Stimulated activated CD8-positive, alpha-beta memory T cell treated with anti-CD3 and anti-CD28 coated beads, Interleukin-15, amount 100 ng/mL, for 24 hours (primary cell): ENCODE data around the gene ISG20L2.

ENCODE experiments used
- DNase-seq: peaks from one replicate; pipeline ENCODE4 v3.0.0-alpha.2; 2020; ENCODE audit warnings: low read depth

The ISG20L2 gene

GRCh38 chr1:156706657-156707416, 21.7 kb downstream of the ISG20L2 start:
- DNase-seq, result no peak

GRCh38 chr1:156705918-156706656, 22.5 kb downstream of the ISG20L2 start:
- peak; percentile 57 for DNase-seq

GRCh38 chr1:156705321-156705917, 23.1 kb downstream of the ISG20L2 start, which contains the start of gene CRABP2:
CRABP2 (minus strand) TSS chr1:156705583; CDS start chr1:156705446, 137 bp downstream.
- DNase-seq, result no peak

GRCh38 chr1:156704930-156705320, 23.6 kb downstream of the ISG20L2 start:
- DNase-seq, result no peak

GRCh38 chr1:156704166-156704711, 24.3 kb downstream of the ISG20L2 start:
- DNase-seq, result no peak

- no peak for DNase-seq
Measured at GRCh38 chr1:156703741-156704140, 24.8 kb downstream of the ISG20L2 start.

GRCh38 chr1:156703336-156703735, 25.2 kb downstream of the ISG20L2 start:
- DNase-seq, result no peak

GRCh38 chr1:156700736-156701531, 27.6 kb downstream of the ISG20L2 start:
- no peak for DNase-seq

GRCh38 chr1:156698995-156699394, 29.6 kb downstream of the ISG20L2 start:
- DNase-seq, result no peak

- DNase-seq, result no peak
Measured at GRCh38 chr1:156697481-156697880, 31.1 kb downstream of the ISG20L2 start.

- no peak for DNase-seq
Measured at GRCh38 chr1:156696755-156697154, 31.8 kb downstream of the ISG20L2 start.

GRCh38 chr1:156694690-156694962, 33.9 kb downstream of the ISG20L2 start:
- DNase-seq, result no peak

- DNase-seq, result no peak
Measured at GRCh38 chr1:156693848-156694689, 34.5 kb downstream of the ISG20L2 start.

GRCh38 chr1:156692925-156693847, 35.4 kb downstream of the ISG20L2 start:
- no peak for DNase-seq

- no peak for DNase-seq
Measured at GRCh38 chr1:156692441-156692924, 36.1 kb downstream of the ISG20L2 start.

GRCh38 chr1:156691665-156692440, 36.7 kb downstream of the ISG20L2 start:
- DNase-seq, result no peak

GRCh38 chr1:156691191-156691590, 37.4 kb downstream of the ISG20L2 start:
- no peak for DNase-seq

GRCh38 chr1:156690675-156691036, 37.9 kb downstream of the ISG20L2 start:
- DNase-seq, result no peak
